ENCODE results near the gene LMO2. TPM values are rescaled to one million over a fixed set of nuclear protein-coding genes. Genes with fewer than 3 reads are reported as not detected.
"Not testable (repeated sequence)": the region's sequence is repeated elsewhere in the genome, so short reads cannot be mapped to it uniquely, and the experiment has no call there.

Gene LMO2
- total and polyA plus RNA-seq, 9 donors: 6.9 to 48.2 (median 13.5) TPM

DNA sequence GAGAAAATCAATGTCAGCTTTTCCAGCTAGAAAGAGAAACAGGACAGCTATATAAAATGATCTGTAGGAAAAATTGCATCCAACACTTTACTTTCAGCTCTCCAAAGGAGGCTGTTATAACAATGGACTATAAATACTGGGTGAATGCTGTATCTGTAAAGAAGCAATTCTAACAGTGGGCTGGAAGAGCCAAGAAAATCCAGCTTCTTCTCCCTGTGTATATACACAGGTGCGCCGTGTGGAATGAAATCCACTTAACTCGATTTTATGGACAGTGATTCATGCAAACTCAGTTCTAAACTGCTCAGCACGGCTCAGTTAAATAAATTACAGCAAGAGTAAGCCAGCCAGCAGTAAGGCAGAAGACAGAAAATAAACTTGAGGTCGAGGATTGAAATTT is 32.5 kb upstream of the LMO2 start:
- H3K9me3 ChIP-seq: no peaks in the 10 kb centered on the region
- no peaks in the 10 kb centered on the region for H3K27me3 ChIP-seq
- whole genome bisulfite sequencing, 3 donors: 76 to 82% (median 79%) methylated on average over 5 of the region's 5 CpGs
- H3K27ac ChIP-seq: no peak overlapping the region
- intact Hi-C loops (cut with DNase I): no loop called here
- no peak overlapping the region for H3K4me3 ChIP-seq
- no peak for DNase-seq
- no peaks in the 10 kb centered on the region for H3K4me1 ChIP-seq (ENCODE audit: insufficient read depth)
- TF ChIP-seq POLR2A (IDR thresholded peaks at IDR 0.05): no peak
- TF ChIP-seq, protein P1, sequence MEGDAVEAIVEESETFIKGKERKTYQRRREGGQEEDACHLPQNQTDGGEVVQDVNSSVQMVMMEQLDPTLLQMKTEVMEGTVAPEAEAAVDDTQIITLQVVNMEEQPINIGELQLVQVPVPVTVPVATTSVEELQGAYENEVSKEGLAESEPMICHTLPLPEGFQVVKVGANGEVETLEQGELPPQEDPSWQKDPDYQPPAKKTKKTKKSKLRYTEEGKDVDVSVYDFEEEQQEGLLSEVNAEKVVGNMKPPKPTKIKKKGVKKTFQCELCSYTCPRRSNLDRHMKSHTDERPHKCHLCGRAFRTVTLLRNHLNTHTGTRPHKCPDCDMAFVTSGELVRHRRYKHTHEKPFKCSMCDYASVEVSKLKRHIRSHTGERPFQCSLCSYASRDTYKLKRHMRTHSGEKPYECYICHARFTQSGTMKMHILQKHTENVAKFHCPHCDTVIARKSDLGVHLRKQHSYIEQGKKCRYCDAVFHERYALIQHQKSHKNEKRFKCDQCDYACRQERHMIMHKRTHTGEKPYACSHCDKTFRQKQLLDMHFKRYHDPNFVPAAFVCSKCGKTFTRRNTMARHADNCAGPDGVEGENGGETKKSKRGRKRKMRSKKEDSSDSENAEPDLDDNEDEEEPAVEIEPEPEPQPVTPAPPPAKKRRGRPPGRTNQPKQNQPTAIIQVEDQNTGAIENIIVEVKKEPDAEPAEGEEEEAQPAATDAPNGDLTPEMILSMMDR (IDR thresholded peaks at IDR 0.05): no peak
- TF ChIP-seq EP300 (IDR thresholded peaks at IDR 0.05): no peak
- H3K36me3 ChIP-seq: no peaks in the 10 kb centered on the region

DNA sequence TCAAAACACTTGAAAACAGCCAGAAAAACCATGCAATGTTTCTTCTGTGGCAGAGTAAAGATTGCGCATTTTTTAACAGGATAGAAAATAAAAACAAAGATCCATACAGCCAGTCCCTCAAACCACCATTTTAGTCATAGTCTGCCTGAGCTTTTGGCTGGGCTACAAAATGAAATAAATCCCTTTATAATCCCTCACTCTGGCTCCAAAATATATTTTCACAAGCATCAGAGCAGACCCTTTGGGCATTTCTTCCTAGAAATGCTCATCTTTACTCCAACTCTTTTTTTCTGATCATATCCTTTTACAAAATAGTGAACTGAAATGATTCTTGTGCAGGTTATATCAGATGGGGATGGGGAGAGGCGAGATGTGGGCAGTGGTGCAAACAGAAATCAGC is 31.8 kb upstream of the LMO2 start:
- Histone ChIP-seq H3K36me3 (no peaks in the 10 kb centered on the region), H3K27me3 (no peaks in the 10 kb centered on the region), H3K9me3 (no peaks in the 10 kb centered on the region), H3K4me1 (ENCODE audit: insufficient read depth) (no peaks in the 10 kb centered on the region), H3K4me3 (no peak overlapping the region), H3K27ac (no peak overlapping the region)
- no peak for TF ChIP-seq EP300 (IDR thresholded peaks at IDR 0.05)
- TF ChIP-seq, protein P1 (IDR thresholded peaks at IDR 0.05): no peak
- TF ChIP-seq POLR2A (IDR thresholded peaks at IDR 0.05): no peak
- intact Hi-C loops (cut with DNase I): no loop called here
- 75 to 88% (median 78%) methylated on average over 2 of the region's 2 CpGs for WGBS, 3 donors
- DNase-seq: no peak

DNA sequence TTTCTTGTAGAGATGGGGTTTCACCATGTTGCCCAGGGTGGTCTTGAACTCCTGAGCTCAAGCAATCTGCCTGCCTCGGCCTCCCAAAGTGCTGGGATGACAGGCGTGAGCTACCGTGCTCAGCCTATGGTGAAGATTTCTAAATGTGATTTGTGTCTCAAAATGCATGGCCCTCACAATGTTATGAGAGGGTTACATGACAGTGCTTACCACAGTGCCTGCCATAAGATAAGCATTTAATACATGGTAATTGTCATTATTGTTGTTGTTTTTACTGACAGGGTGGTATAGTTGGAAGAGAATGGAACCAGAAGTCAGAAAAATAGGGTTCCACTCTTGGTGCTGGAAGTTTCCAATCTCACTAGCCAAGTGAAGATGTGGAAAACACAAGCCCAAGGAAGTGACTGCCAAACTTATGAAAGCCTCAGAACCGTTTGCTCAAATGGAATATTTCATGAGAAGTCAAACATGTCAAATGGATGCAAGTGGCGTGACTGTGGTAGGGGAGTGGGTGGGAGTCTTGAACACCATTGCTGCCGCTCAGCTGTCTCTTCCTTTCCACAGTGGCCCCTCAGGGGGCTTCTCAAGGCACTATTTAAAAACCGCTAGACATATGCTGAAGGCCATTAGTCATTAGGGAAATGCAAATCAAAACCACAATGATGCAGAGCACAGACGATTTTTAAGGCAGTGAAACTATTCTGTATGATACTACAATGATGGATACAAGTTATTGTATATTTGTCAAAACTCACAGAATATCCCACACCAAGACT is 29.1 kb upstream of the LMO2 start:
- Histone ChIP-seq H3K4me3 (no peak overlapping the region), H3K9me3 (no peaks in the 10 kb centered on the region), H3K4me1 (ENCODE audit: insufficient read depth) (no peaks in the 10 kb centered on the region), H3K36me3 (no peaks in the 10 kb centered on the region), H3K27ac (no peak overlapping the region), H3K27me3 (no peaks in the 10 kb centered on the region)
- 76 to 80% (median 77%) methylated on average over 8 of the region's 8 CpGs for WGBS, 3 donors
- intact Hi-C loops (cut with DNase I): no loop called here
- TF ChIP-seq, protein P1 (IDR thresholded peaks at IDR 0.05): no peak
- TF ChIP-seq POLR2A (IDR thresholded peaks at IDR 0.05): no peak
- TF ChIP-seq EP300 (IDR thresholded peaks at IDR 0.05): no peak
- DNase-seq: no peak

DNA sequence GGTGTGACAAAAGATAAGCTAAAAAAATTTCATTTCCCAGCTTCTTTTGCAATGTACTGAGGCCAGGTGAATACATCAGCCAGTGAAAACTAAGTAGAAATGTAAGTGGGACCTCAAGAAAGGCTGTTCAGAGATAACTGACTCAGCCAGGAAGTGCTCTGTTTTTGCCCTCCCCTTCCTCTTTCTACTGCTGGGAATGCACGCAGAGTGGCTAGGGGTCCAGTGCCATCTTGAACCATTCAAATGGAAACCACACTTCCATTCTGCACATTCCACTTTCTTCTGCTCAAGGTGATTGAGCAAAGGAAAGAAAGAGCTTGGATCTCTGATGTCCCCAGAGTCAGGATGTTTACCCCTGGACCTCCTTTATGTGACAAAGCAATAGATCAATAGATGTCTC is 27.8 kb upstream of the LMO2 start:
- intact Hi-C loops (cut with DNase I): no loop called here
- H3K4me3 ChIP-seq: no peak overlapping the region
- no peaks in the 10 kb centered on the region for H3K27me3 ChIP-seq
- DNase-seq: no peak
- H3K27ac ChIP-seq: no peak overlapping the region
- no peaks in the 10 kb centered on the region for H3K36me3 ChIP-seq
- H3K4me1 ChIP-seq (ENCODE audit: insufficient read depth): no peaks in the 10 kb centered on the region
- H3K9me3 ChIP-seq: no peaks in the 10 kb centered on the region
- TF ChIP-seq, protein P1 (IDR thresholded peaks at IDR 0.05): no peak
- no peak for TF ChIP-seq POLR2A (IDR thresholded peaks at IDR 0.05)
- TF ChIP-seq EP300 (IDR thresholded peaks at IDR 0.05): no peak
- WGBS, 3 donors: 79 to 88% (median 87%) methylated on average over 1 of the region's 1 CpG

DNA sequence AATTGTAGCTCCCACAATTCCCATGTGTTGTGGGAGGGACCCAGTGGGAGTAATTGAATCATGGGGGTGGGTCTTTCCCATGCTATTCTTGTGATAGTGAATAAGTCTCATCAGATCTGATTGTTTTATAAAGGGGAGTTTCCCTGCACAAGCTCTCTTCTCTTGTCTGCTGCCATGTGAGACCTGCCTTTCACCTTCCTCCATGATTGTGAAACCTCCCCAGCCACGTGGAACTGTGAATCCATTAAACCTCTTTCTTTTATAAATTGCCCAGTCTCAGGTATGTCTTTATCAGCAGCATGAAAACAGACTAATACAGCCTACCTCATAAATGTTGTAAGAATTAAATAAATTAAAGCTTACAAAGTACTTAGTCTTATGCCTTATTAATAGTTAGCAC is 25.5 kb upstream of the LMO2 start:
- H3K27me3 ChIP-seq; H3K27ac ChIP-seq; H3K4me3 ChIP-seq; intact Hi-C loops (cut with DNase I); H3K9me3 ChIP-seq; H3K4me1 ChIP-seq (ENCODE audit: insufficient read depth); H3K36me3 ChIP-seq; DNase-seq: not testable (repeated sequence)
- WGBS, 3 donors: 45 to 65% (median 55%) methylated on average over 1 of the region's 1 CpG
